ENCODE results near the gene CEACAM18. TPM values are rescaled to one million over a fixed set of nuclear protein-coding genes. Genes with fewer than 3 reads are reported as not detected.
A peak's percentile ranks its signal among the peaks of the same experiment; 100 is the strongest.

Gene CEACAM18
- total and polyA plus RNA-seq, 2 of the 8 experiments (the other 6 are each of a cell fraction or from before 2014, with no cell fraction given) = not detected

- H3K79me2 ChIP-seq (ENCODE audit: control insufficient read depth in 1 of 2, insufficient read depth in 2 of 2, low read length in 2 of 2) = no peaks in the 10 kb centered on the region
- H4K5ac ChIP-seq (ENCODE audit: insufficient read length, low read depth, low read length) = no peak overlapping the region
- 100% methylated on average over 4 of the region's 4 CpGs; no CpG with 5 or more reads in 1 of the 2 experiments for WGBS, 2 experiments (ENCODE audit: extremely low coverage in 1 of 2, insufficient coverage in 1 of 2, insufficient read length in 1 of 2, insufficient replicate concordance in 2 of 2, low coverage in 1 of 2, low lambda C conversion rate in 2 of 2, missing lambda C conversion rate in 1 of 2)
- ChIA-PET CTCF (ENCODE audit: partially characterized antibody) (interaction anchor here (3.1 kb wide), 1 partner anchor 12 kb away, joined by 16 read pairs; no protein-coding TSS in a partner anchor), POLR2A (ENCODE audit: partially characterized antibody) (no interaction called here)
- no peak overlapping the region for H4K91ac ChIP-seq (replicated peaks; ENCODE audit: insufficient read length, low read length)
- H3K56ac ChIP-seq (replicated peaks; ENCODE audit: insufficient read length, low read depth, low read length) = no peak overlapping the region
- peaks cover 65% of the 10 kb centered on the region in 2 experiments for H3K9me3 ChIP-seq (ENCODE audit: insufficient read depth in 2 of 2, low read depth in 1 of 2, low read length in 1 of 2)
- no peak overlapping the region for H2AFZ ChIP-seq (ENCODE audit: low read length)
- H2BK15ac ChIP-seq (ENCODE audit: low read length) = no peak overlapping the region
- H3K9ac ChIP-seq (replicated peaks in 1 of 4; ENCODE audit: extremely low read depth in 1 of 4, low read depth in 3 of 4, low read length in 3 of 4) = no peak overlapping the region
- H3K23ac ChIP-seq (ENCODE audit: insufficient read length) = no peak overlapping the region
- no peak overlapping the region for H3K4me3 ChIP-seq (ENCODE audit: extremely low read depth in 1 of 4, insufficient read depth in 2 of 4, low read depth in 3 of 4, low read length in 4 of 4)
- DNase-seq (ENCODE audit: low read depth in 1 of 2, low spot score in 2 of 2) (no peak), FAIRE-seq (no peak)
- H3K4me1 ChIP-seq (replicated peaks in 1 of 4; ENCODE audit: control insufficient read depth in 3 of 4, insufficient read depth in 4 of 4, low read length in 3 of 4) = no peaks in the 10 kb centered on the region
- no peak overlapping the region for H3K4me2 ChIP-seq (ENCODE audit: insufficient read depth in 1 of 2, low read depth in 2 of 2, low read length in 2 of 2)
- no peak overlapping the region for H2BK5ac ChIP-seq (ENCODE audit: low read depth, low read length)
- H3K18ac ChIP-seq (ENCODE audit: extremely low read depth, low read length) = no peak overlapping the region
- no peak overlapping the region for H2BK120ac ChIP-seq (replicated peaks; ENCODE audit: low read depth, low read length)
- H3K14ac ChIP-seq (ENCODE audit: insufficient read length) = no peak overlapping the region
- no peaks in the 10 kb centered on the region for H3K79me1 ChIP-seq (ENCODE audit: low read depth, low read length)
- H3K27me3 ChIP-seq (replicated peaks in 1 of 4; ENCODE audit: control insufficient read depth in 3 of 4, extremely low read depth in 1 of 4, insufficient read depth in 3 of 4, low read length in 3 of 4) = no peaks in the 10 kb centered on the region
- no peak overlapping the region for H3K27ac ChIP-seq (ENCODE audit: low read depth, low read length)
- H2AK5ac ChIP-seq (ENCODE audit: low read depth, low read length) = no peak overlapping the region
- no peak overlapping the region for H2BK12ac ChIP-seq (ENCODE audit: low read depth, low read length)
- H4K20me1 ChIP-seq (replicated peaks in 1 of 2; ENCODE audit: control insufficient read depth in 1 of 2, insufficient read depth in 2 of 2, low read length in 2 of 2) = no peaks in the 10 kb centered on the region
- H3K4ac ChIP-seq (replicated peaks; ENCODE audit: insufficient read length, low read depth, low read length) = no peak overlapping the region
- H4K8ac ChIP-seq (ENCODE audit: extremely low read depth, insufficient read depth, low read length) = peak overlapping the region; percentile 51; the same call in 1 of the 2 replicates
- H2BK20ac ChIP-seq (ENCODE audit: low read length) = no peak overlapping the region
- H3K23me2 ChIP-seq (ENCODE audit: low read depth, low read length) = no peaks in the 10 kb centered on the region
- no peaks in the 10 kb centered on the region for H3K36me3 ChIP-seq (ENCODE audit: control insufficient read depth in 2 of 4, insufficient read depth in 4 of 4, low read length in 3 of 4)
- TF ChIP-seq, protein P1, sequence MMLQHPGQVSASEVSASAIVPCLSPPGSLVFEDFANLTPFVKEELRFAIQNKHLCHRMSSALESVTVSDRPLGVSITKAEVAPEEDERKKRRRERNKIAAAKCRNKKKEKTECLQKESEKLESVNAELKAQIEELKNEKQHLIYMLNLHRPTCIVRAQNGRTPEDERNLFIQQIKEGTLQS (IDR thresholded peaks at IDR 0.05; ENCODE audit: insufficient read depth, low read depth, low read length) = no peak
- TF ChIP-seq SP1 (IDR thresholded peaks at IDR 0.05; ENCODE audit: low read depth, low read length) = no peak
- TF ChIP-seq GABPA (IDR thresholded peaks at IDR 0.05; ENCODE audit: borderline replicate concordance, insufficient read depth, low read length) = no peak
- TF ChIP-seq TAF7 (optimal IDR thresholded peaks at IDR 0.05; ENCODE audit: borderline replicate concordance, low read depth, low read length) = no peak
- no peak for TF ChIP-seq RAD21 (IDR thresholded peaks at IDR 0.05 in 1 of 2, conservative IDR thresholded peaks at IDR 0.05 in 1 of 2; ENCODE audit: low read depth in 2 of 2, low read length in 2 of 2)
- TF ChIP-seq KDM5A (IDR thresholded peaks at IDR 0.05; ENCODE audit: low read length) = no peak
- TF ChIP-seq RFX5 (IDR thresholded peaks at IDR 0.05; ENCODE audit: borderline replicate concordance, low read depth, low read length) = no peak
- TF ChIP-seq RBBP5 (IDR thresholded peaks at IDR 0.05; ENCODE audit: borderline replicate concordance, low read depth, low read length) = no peak
- no peak for TF ChIP-seq SP4 (IDR thresholded peaks at IDR 0.05; ENCODE audit: low read length)
- TF ChIP-seq KDM4A (IDR thresholded peaks at IDR 0.05; ENCODE audit: low read depth, low read length, severe bottlenecking) = no peak
- TF ChIP-seq HDAC2 (IDR thresholded peaks at IDR 0.05; ENCODE audit: borderline replicate concordance in 1 of 2, low read depth in 2 of 2, low read length in 2 of 2) = no peak
- TF ChIP-seq E2F6 (IDR thresholded peaks at IDR 0.05) = no peak
Observed at GRCh38 chr19:51525651-51526050, 47.3 kb downstream of the CEACAM18 start.

All from H1 (cell line).